ENCODE data around the gene ADRA2B.
"Not testable (repeated sequence)": the region's sequence is repeated elsewhere in the genome, so short reads cannot be mapped to it uniquely, and the experiment has no call there.

ADRA2B gene

DNA sequence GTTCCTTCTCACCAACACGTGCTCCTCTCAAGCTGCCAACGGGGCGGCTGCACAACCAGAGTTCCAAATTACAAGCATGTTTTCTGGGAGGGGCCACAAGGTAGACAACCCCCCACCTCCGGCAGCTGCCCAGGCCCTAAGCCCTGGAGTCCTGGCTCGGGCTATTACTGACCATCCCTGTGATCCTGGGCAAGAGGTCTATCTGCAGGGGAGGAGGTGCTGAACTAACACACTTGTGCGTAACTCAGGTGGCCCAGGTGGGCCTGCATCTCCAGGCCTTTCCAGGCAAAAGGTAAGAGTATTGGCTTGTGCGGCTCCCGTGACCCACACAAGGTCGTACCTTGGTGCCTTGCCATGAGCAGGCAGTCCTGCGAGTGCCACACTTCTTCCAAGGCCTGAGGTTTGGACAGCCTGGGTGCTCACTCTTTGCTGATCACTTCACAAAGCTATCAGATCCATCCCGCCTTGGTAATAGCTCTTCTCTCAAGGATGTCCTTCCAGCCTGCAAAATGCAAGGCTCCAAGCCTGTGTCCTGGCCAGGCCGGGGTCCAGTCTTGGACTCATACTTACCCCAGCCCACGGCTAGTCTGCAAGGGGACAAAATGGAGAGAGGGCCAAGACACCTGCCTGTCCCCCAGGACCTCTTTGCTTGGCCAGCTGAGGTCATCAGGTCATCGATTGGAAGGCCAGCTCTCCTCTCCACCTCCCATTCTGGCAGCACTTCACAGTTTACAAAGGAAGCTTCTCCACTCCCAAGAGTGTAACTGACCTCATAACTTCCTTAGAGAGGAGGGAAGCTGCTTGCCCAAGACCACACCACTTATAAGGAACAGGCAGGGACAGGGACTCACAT lies 33.9 kb downstream of the ADRA2B start:
- no peak for TF ChIP-seq ZFX (IDR thresholded peaks at IDR 0.05; ENCODE audit: borderline replicate concordance)
- TF ChIP-seq, protein P1, sequence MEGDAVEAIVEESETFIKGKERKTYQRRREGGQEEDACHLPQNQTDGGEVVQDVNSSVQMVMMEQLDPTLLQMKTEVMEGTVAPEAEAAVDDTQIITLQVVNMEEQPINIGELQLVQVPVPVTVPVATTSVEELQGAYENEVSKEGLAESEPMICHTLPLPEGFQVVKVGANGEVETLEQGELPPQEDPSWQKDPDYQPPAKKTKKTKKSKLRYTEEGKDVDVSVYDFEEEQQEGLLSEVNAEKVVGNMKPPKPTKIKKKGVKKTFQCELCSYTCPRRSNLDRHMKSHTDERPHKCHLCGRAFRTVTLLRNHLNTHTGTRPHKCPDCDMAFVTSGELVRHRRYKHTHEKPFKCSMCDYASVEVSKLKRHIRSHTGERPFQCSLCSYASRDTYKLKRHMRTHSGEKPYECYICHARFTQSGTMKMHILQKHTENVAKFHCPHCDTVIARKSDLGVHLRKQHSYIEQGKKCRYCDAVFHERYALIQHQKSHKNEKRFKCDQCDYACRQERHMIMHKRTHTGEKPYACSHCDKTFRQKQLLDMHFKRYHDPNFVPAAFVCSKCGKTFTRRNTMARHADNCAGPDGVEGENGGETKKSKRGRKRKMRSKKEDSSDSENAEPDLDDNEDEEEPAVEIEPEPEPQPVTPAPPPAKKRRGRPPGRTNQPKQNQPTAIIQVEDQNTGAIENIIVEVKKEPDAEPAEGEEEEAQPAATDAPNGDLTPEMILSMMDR (IDR thresholded peaks at IDR 0.05) = no peak
- H3K27ac ChIP-seq = no peak overlapping the region

DNA sequence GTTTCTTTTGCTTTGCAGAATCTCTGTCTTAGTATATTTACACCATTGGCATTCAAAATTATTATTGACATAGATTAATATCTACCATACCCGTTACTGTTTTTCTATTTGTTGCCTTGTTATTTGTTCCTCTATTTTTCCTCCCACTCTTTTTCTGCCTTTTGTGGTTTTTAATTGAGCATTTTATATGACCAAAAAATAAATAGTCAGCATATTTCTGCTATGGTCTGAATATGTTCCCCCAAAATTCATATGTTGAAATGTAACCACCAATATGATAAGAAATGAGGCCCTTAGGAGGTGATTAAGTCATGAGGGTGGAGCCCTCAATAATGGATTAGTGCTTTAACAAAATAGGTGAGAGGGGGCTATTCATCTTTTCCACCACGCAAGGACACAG lies 35.3 kb downstream of the ADRA2B start:
- no peak for TF ChIP-seq ZFX (IDR thresholded peaks at IDR 0.05; ENCODE audit: borderline replicate concordance)
- TF ChIP-seq, protein P1 (IDR thresholded peaks at IDR 0.05) = no peak
- no peak overlapping the region for H3K27ac ChIP-seq

DNA sequence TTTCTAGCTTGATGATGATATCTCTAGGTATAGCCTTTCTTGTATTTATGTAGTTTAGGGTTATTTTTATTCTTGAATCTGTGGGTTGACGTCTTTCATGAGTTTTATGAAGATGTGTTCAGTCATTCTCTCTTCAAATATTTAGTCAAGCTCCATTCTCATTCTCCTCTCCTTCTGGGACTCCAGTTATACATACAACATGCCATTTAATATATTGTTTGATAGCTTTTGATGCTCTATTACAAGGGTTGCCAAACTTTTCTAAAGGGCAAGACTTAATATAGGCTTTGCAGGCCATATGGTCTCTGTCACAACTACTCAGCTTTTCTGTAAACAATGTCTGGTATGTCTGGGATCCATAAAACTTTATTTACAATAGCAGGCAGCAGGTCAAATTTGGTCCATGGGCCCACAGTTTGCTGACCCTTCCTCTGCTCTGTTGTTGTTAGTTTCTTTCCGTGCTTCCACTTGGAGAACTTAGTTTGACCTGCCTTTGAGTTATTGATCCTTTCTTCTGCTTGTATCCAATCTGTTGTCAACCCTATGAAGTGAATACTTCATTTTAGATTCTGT lies 41.1 kb downstream of the ADRA2B start:
- H3K27ac ChIP-seq = no peak overlapping the region
- TF ChIP-seq, protein P1 (IDR thresholded peaks at IDR 0.05) = no peak
- TF ChIP-seq ZFX (IDR thresholded peaks at IDR 0.05; ENCODE audit: borderline replicate concordance) = no peak

DNA sequence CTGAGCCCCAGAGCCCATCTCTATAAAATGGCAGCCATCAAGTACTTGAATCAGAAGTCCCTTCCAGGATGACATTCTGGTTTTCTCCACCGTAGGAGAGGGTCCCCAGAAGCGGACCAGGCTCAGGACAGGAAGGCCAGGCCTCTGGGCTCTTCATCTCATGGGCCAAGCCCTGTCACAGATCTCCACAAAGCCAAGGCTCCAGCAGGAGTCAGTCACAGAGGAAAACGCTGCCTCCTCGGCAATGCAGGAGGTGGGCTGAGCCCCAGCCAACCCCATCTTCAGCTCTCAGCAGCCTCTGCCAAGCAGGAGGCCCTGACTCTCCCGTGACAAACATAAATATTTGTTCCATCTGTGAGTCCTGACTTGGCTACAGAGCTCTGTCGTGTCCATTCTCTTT lies 42.2 kb downstream of the ADRA2B start:
- no peak for TF ChIP-seq ZFX (IDR thresholded peaks at IDR 0.05; ENCODE audit: borderline replicate concordance)
- TF ChIP-seq, protein P1 (IDR thresholded peaks at IDR 0.05) = no peak
- H3K27ac ChIP-seq = no peak overlapping the region

DNA sequence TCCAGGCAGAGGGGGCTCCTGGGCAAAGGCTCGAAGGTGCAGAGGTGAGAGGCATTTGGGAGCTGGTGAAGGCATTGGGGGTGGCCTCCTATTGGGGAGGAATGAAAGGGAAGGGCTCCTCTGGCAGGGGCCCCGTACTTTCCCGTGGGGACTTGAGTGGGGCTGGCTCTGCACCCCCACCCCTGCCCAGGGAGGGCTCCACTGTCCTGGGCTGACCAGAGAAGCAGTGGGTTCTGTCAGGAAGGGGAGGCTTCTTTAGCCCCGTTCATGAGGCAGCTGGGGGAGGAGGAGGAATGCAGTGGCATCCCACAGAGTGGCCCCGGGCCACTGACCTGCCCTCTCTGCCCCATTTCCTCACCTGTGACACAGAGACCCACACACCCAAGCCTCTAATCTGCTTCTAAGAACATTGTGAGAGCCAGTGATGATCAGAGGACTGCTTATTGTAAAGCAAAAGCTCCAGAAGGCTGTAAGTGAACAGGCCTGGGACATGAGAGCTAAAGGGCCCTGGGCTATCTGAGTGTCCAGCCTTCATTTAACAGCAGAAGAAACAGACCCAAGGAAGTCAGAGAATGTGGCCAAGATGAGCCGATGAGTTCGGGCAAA lies 43.1 kb downstream of the ADRA2B start:
- no peak overlapping the region for H3K27ac ChIP-seq
- no peak for TF ChIP-seq ZFX (IDR thresholded peaks at IDR 0.05; ENCODE audit: borderline replicate concordance)
- TF ChIP-seq, protein P1 (IDR thresholded peaks at IDR 0.05) = no peak

DNA sequence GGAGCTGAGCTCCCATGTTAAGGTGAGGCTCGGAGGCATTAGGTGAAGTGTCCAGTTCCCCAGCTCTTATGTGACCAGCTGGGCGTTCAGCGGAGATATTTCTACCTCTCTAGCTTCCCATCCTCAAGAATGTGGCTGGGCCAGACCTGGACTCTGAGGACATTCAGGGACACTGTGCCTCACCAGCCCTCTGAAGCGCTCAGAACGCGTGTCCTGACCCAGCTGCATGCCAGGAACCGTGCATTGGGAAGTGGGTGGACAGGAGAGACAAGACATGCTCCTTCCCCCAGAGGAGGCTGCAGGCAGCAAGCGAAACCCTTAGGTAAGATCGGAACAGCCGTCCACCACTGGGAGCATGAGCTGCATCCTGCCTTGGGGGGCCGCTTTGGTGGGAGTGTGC lies 43.6 kb downstream of the ADRA2B start:
- no peak overlapping the region for H3K27ac ChIP-seq
- TF ChIP-seq, protein P1 (IDR thresholded peaks at IDR 0.05) = no peak
- no peak for TF ChIP-seq ZFX (IDR thresholded peaks at IDR 0.05; ENCODE audit: borderline replicate concordance)

DNA sequence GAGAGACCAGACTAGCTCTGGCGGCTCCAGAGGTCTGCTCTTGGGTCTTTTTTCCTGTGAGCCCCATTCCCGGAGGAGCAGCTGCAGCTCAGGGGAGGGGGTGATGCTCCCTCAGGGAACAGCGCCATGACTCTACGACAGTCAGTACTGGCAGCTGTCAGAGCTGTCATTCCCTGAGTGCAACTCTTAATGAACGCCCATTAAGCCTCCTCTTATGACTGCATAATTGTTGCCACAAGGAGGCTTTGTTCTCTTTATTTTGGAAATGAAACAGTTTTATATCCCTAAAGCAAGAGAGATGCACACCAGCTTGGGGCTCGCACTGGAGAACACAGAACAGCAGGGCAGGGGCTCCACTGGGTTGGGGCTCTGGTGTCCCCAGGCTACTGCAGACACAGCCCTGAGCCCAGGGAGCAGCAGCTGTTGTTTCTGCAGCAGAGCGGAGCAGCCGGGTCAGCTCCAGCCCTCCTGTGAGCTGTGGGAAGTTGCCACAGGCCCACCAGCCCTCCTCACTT lies 44.3 kb downstream of the ADRA2B start:
- not testable (repeated sequence) for H3K27ac ChIP-seq

DNA sequence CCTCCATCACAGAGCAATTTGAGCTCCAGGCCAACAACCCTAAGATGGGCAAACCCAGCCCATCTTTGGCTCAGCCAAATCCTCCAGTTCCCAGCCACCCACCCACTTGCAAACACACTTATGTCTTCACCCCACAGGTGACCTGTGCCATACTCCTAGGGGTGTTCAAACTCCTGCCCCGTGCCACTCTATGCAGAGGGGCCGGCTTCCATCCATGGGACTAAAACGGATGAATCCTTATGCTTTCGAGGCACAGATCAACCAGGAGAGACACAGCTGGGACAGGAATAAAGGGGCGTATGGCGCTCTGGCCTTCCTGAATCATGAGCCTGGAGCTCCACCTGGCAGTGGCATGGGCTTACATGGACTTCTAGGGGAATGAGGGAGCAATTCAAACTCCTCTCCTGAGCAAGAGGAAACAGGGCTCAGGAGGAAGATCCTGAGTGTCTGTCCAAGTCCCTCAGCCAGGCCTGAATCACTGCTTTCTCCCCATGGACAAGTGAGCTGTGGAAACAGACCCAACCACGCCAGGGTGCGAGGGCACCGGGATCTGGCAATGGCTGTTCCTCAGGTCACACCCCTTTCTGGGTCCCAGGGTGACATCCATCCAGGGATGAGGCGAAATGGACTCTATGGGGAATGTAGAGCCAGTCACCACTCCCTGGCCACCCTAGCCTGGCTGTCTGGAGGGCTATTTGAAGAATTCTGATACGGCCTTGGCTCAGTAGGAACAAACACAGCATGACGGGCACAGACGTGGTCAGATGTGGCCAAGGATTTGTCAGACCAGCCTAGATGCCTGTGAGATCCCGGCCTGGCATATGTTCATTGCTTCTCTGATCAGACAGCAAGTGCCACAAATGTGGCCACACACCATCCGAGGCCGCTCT lies 45.0 kb downstream of the ADRA2B start:
- H3K27ac ChIP-seq = not testable (repeated sequence)

DNA sequence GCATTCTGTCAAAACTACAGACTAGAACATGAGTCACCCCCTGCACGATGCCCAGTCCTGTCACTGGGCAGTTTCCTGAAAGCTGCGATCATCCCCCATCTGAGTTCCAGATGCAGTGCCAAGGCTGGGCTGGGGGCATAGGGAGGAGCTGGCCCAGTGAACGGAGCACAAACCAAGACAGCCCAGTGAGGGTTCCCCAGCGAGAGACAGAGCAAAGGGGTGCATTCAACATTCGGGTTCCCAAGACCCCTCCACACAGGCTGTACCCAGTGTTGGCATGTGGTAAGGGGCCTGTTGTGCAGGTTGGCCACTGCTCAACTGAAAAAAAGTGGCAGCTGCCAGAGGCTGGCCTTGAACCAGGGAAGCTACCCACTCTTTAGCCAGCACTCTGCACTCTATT lies 46.0 kb downstream of the ADRA2B start:
- H3K27ac ChIP-seq = not testable (repeated sequence)

DNA sequence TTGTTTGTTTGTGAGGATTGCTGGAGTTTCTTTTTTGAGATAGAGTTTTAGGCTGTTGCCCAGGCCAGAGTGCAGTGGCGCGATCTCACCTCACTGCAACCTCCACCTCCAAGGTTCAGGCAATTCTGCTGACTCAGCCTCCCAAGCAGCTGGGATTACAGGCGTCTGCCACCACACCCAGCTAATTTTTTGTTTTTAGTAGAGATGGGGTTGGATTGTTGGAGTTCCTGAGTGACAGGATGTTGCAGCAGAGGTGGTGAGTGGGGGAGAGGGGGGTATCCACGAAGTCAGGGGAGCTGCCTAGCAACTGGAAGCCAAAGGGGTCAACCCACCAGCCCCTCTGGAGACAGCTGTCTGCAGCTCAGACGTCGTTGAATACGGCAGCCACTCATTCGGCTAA lies 46.5 kb downstream of the ADRA2B start:
- H3K27ac ChIP-seq = not testable (repeated sequence)

DNA sequence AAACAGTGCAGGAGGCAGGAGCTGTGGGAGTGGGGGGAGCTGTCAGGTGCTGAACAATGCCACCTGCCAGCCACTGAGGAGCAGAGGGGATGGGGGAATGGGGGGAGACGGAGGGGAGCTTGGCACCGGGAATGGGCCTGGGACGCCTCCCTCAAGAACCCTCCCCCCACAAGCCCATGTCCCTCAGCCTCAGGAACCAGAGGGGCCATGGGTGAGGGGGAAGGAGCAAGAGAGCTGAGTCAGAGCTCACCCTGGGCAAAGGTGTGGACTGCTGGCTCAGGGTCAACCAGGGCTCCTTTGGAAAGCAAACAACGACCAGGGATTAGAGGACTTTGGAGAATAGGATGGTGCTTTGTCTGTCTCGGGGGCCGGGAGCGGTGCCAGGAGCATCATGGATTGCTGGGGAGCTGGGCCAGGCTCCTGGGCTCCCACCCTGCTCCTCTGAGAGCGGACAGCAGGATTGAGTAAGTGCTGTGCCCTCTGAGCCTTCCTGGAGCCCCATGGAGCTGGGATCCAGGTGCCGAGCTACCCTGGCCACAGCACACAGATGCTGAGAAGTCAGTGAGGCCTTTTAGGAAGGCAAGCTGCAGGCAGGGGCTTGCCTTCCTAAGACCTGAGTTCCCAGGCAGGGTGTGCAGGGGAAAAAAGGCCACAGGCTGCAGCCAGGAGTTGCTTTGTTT lies 48.3 kb downstream of the ADRA2B start:
- not testable (repeated sequence) for H3K27ac ChIP-seq
